Endothelial cell of umbilical vein (primary cell): Measurements from ENCODE around the gene TAF9.

Source experiments
- EZH2 ChIP-seq: IDR thresholded peaks from 2 replicates; pipeline ENCODE4 v1.6.1; 2012; ENCODE audit warnings: borderline replicate concordance, low read depth, mild to moderate bottlenecking, moderate library complexity, low read length, inconsistent platforms; ENCODE audit not compliant: severe bottlenecking
- MYC ChIP-seq: IDR thresholded peaks from one replicate; pipeline ENCODE4 v1.6.1; 2011; ENCODE audit warnings: mild to moderate bottlenecking, low read depth, low read length
- POLR2A ChIP-seq: IDR thresholded peaks from 2 replicates; pipeline ENCODE4 v1.6.1; 2012; ENCODE audit warnings: low read depth, mild to moderate bottlenecking, control low read depth, low read length
- POLR2AphosphoS5 ChIP-seq: IDR thresholded peaks from 2 replicates; pipeline ENCODE4 v1.6.1; 2012; ENCODE audit warnings: low read depth, mild to moderate bottlenecking, control low read depth, low read length, moderate library complexity; ENCODE audit not compliant: insufficient read depth
- TF ChIP-seq, protein P1 (sequence below), 2 donors: IDR thresholded peaks; 1 replicate in 1 of 2; 2 replicates in 1 of 2; pipeline ENCODE4 v1.5.1; 2011; ENCODE audit warnings: low read length in 2 of 2, mild to moderate bottlenecking in 2 of 2, moderate library complexity in 2 of 2, control low read depth in 1 of 2, inconsistent platforms in 1 of 2, low read depth in 1 of 2; ENCODE audit not compliant: insufficient read depth in 1 of 2; ENCODE audit errors: extremely low read depth in 1 of 2

GRCh38 chr5:69416699-69417098 lies 47.4 kb upstream of the TAF9 start:
- TF ChIP-seq POLR2AphosphoS5 = no peak
- TF ChIP-seq, protein P1, sequence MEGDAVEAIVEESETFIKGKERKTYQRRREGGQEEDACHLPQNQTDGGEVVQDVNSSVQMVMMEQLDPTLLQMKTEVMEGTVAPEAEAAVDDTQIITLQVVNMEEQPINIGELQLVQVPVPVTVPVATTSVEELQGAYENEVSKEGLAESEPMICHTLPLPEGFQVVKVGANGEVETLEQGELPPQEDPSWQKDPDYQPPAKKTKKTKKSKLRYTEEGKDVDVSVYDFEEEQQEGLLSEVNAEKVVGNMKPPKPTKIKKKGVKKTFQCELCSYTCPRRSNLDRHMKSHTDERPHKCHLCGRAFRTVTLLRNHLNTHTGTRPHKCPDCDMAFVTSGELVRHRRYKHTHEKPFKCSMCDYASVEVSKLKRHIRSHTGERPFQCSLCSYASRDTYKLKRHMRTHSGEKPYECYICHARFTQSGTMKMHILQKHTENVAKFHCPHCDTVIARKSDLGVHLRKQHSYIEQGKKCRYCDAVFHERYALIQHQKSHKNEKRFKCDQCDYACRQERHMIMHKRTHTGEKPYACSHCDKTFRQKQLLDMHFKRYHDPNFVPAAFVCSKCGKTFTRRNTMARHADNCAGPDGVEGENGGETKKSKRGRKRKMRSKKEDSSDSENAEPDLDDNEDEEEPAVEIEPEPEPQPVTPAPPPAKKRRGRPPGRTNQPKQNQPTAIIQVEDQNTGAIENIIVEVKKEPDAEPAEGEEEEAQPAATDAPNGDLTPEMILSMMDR (IDR thresholded peaks at IDR 0.05; ENCODE audit: extremely low read depth in 1 of 2, insufficient read depth in 1 of 2, low read depth in 1 of 2, low read length in 2 of 2) = no peak
- no peak for TF ChIP-seq MYC
- TF ChIP-seq POLR2A = no peak
- no peak for TF ChIP-seq EZH2
